CD14-positive monocyte (primary cell): ENCODE results near the gene IPO11. TPM values are rescaled to one million over a fixed set of nuclear protein-coding genes. Genes with fewer than 3 reads are reported as not detected.

Source experiments
- DNase-seq, 3 donors: peaks; one replicate each; pipeline ENCODE4 v3.0.0-alpha.2; 2011 to 2022
- H2AFZ ChIP-seq: 2 replicates; pipeline ENCODE4 v1.6.0; 2012; ENCODE audit warnings: mild to moderate bottlenecking, low read depth, low read length, inconsistent platforms; ENCODE audit not compliant: insufficient read depth, poor library complexity, severe bottlenecking
- H3K27ac ChIP-seq, 2 donors: 1 replicate in 1 of 2; 2 replicates in 1 of 2; pipeline ENCODE4 v1.5.1; 2012 to 2013; ENCODE audit warnings: low read length in 2 of 2, control low read depth in 1 of 2, inconsistent platforms in 1 of 2, low read depth in 1 of 2, mild to moderate bottlenecking in 1 of 2
- H3K27me3 ChIP-seq, 2 donors: one replicate each; pipeline versions ENCODE4 v1.6.0 to v1.6.1; 2011 to 2013; ENCODE audit warnings: low read length in 2 of 2; ENCODE audit not compliant: control insufficient read depth in 2 of 2, insufficient read depth in 2 of 2
- H3K36me3 ChIP-seq, 2 donors: replicated peaks in 1 of 2; 1 replicate in 1 of 2; 2 replicates in 1 of 2; pipeline versions ENCODE4 v1.5.1 to v1.6.1; 2012 to 2013; ENCODE audit warnings: low read length in 2 of 2, control low read depth in 1 of 2, inconsistent platforms in 1 of 2, mild to moderate bottlenecking in 1 of 2; ENCODE audit not compliant: insufficient read depth in 2 of 2, control insufficient read depth in 1 of 2
- H3K4me1 ChIP-seq, 2 donors: 1 replicate in 1 of 2; 2 replicates in 1 of 2; pipeline versions ENCODE4 v1.5.1 to v1.6.1; 2012 to 2013; ENCODE audit warnings: low read length in 2 of 2, control low read depth in 1 of 2, inconsistent platforms in 1 of 2, mild to moderate bottlenecking in 1 of 2, moderate library complexity in 1 of 2; ENCODE audit not compliant: insufficient read depth in 2 of 2, control insufficient read depth in 1 of 2
- H3K4me2 ChIP-seq: replicated peaks from 2 replicates; pipeline ENCODE3; 2012; ENCODE audit warnings: low read length, moderate library complexity, mild to moderate bottlenecking; ENCODE audit not compliant: poor library complexity, severe bottlenecking; ENCODE audit errors: extremely low read depth
- H3K4me3 ChIP-seq, 3 experiments: fragments of 200-600 bp in 1 of 3; sonication (generic) in 1 of 3; replicated peaks in 1 of 3; 1 replicate in 2 of 3; 2 replicates in 1 of 3; pipeline ENCODE4 v1.5.1; 2011 to 2013; ENCODE audit warnings: low read length in 3 of 3, mild to moderate bottlenecking in 3 of 3, control low read depth in 2 of 3, low read depth in 2 of 3, inconsistent platforms in 1 of 3, moderate library complexity in 1 of 3
- H3K79me2 ChIP-seq: 2 replicates; pipeline ENCODE4 v1.6.0; 2012; ENCODE audit warnings: mild to moderate bottlenecking, control low read depth, inconsistent platforms, low read length, moderate library complexity; ENCODE audit not compliant: insufficient read depth
- H3K9ac ChIP-seq: 2 replicates; pipeline ENCODE4 v1.6.0; 2017; ENCODE audit warnings: low read length, mild to moderate bottlenecking; ENCODE audit not compliant: insufficient read depth, poor library complexity, severe bottlenecking
- H3K9me3 ChIP-seq, 2 donors: replicated peaks in 1 of 2; 1 replicate in 1 of 2; 2 replicates in 1 of 2; pipeline versions ENCODE4 v1.5.1 to v1.6.1; 2012 to 2013; ENCODE audit warnings: low read length in 2 of 2, control low read depth in 1 of 2; ENCODE audit not compliant: control insufficient read depth in 1 of 2, insufficient read depth in 1 of 2
- H4K20me1 ChIP-seq: 2 replicates; pipeline ENCODE4 v1.6.0; 2012; ENCODE audit warnings: mild to moderate bottlenecking, low read length, control low read depth, moderate library complexity; ENCODE audit not compliant: insufficient read depth
- H3K27ac Mint-ChIP-seq, 7 donors: one replicate each; pipeline ENCODE4 v1.8.0; 2020; ENCODE audit warnings: mild to moderate bottlenecking in 7 of 7, mixed read lengths in 7 of 7, moderate library complexity in 6 of 7, inconsistent platforms in 2 of 7
- H3K27me3 Mint-ChIP-seq, 3 donors: one replicate each; pipeline ENCODE4 v1.8.0; 2021 to 2022; ENCODE audit warnings: low read depth in 3 of 3, mild to moderate bottlenecking in 3 of 3, mixed read lengths in 3 of 3, moderate library complexity in 3 of 3, inconsistent platforms in 1 of 3
- H3K36me3 Mint-ChIP-seq, 2 donors: one replicate each; pipeline ENCODE4 v1.8.0; 2020; ENCODE audit warnings: mixed read lengths in 2 of 2, inconsistent platforms in 1 of 2, mild to moderate bottlenecking in 1 of 2
- H3K4me1 Mint-ChIP-seq: one replicate; pipeline ENCODE4 v1.8.0; 2020; ENCODE audit warnings: mild to moderate bottlenecking, mixed read lengths
- H3K4me3 Mint-ChIP-seq, 2 donors: one replicate each; pipeline ENCODE4 v1.8.0; 2020; ENCODE audit warnings: mild to moderate bottlenecking in 2 of 2, mixed read lengths in 2 of 2, moderate library complexity in 1 of 2
- H3K9me3 Mint-ChIP-seq, 7 donors: one replicate each; pipeline ENCODE4 v1.8.0; 2020 to 2022; ENCODE audit warnings: mixed read lengths in 7 of 7, mild to moderate bottlenecking in 6 of 7, moderate library complexity in 6 of 7, inconsistent platforms in 2 of 7
- WGBS: methylation state at CpG from one replicate; pipeline ENCODE4 v1.1.5; 2013; ENCODE audit warnings: missing lambda C conversion rate; ENCODE audit not compliant: insufficient coverage; 5-methylcytosine and 5-hydroxymethylcytosine counted together
- intact Hi-C, 2 donors: fragments of 100-400 bp; cut with micrococcal nuclease; formaldehyde crosslinking; loops; one replicate each; pipeline versions ENCODE4 v1.15.0 to v1.15.1; 2023
- polyA plus RNA-seq, 3 donors: library from polyadenylated mRNA; depleted of rRNA in 1 of 3; unstranded in 2 of 3; stranded (reverse) in 1 of 3; fragments of 300-500 nt in 2 of 3; fragments of >200 nt in 1 of 3; fragmentation: Illumina TruSeq in 2 of 3; gene quantifications; 1 replicate in 2 of 3; 2 replicates in 1 of 3; pipeline ENCODE4 v1.2.3, GENCODE V29; 2012 to 2021
- TF ChIP-seq, protein P1 (sequence below): fragments of 200-600 bp; IDR thresholded peaks from one replicate; pipeline ENCODE4 v1.8.0; 2022; ENCODE audit warnings: antibody characterized with exemption, mild to moderate bottlenecking

The IPO11 gene
- polyA plus RNA-seq, 3 donors = 4.4 to 5.5 (median 5.3) TPM

DNA sequence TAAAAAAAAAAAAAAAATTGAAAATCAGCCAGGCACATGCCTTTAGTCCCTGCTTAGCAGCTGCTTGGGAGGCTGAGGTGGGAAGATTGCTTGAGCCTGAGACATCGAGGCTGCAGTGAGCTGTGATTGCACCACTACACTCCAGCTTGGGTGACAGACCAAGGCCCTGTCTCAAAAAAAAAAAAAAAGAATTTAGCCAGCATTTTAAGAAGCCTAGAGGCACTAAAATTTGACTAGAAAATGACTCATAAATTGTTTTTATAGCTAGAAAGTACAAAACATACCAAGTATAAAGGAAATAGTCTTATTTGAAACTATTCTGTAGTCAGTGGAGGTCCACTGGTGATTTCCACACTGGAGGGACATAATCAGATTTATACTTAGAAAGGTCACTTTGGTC lies 183.5 kb downstream of the IPO11 start:
- H3K9ac ChIP-seq = no peak overlapping the region
- H3K4me2 ChIP-seq = no peak overlapping the region
- no peaks in the 10 kb centered on the region for H3K27me3 ChIP-seq
- intact Hi-C loops = no loop called here
- Mint-ChIP-seq H3K27me3 (peaks cover 0 to 1% (median 0%) of the 10 kb centered on the region in 3 donors), H3K27ac (no peak overlapping the region), H3K36me3 (peaks cover 26 to 33% of the 10 kb centered on the region in 2 donors), H3K9me3 (peaks cover 14 to 21% (median 20%) of the 10 kb centered on the region in 7 donors), H3K4me1 (peaks cover 4% of the 10 kb centered on the region), H3K4me3 (no peak overlapping the region)
- peaks cover 6 to 30% of the 10 kb centered on the region in 2 donors for H3K36me3 ChIP-seq
- TF ChIP-seq, protein P1, sequence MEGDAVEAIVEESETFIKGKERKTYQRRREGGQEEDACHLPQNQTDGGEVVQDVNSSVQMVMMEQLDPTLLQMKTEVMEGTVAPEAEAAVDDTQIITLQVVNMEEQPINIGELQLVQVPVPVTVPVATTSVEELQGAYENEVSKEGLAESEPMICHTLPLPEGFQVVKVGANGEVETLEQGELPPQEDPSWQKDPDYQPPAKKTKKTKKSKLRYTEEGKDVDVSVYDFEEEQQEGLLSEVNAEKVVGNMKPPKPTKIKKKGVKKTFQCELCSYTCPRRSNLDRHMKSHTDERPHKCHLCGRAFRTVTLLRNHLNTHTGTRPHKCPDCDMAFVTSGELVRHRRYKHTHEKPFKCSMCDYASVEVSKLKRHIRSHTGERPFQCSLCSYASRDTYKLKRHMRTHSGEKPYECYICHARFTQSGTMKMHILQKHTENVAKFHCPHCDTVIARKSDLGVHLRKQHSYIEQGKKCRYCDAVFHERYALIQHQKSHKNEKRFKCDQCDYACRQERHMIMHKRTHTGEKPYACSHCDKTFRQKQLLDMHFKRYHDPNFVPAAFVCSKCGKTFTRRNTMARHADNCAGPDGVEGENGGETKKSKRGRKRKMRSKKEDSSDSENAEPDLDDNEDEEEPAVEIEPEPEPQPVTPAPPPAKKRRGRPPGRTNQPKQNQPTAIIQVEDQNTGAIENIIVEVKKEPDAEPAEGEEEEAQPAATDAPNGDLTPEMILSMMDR = no peak
- H3K79me2 ChIP-seq = no peaks in the 10 kb centered on the region
- H3K9me3 ChIP-seq = peaks cover 10 to 17% of the 10 kb centered on the region in 2 donors
- H4K20me1 ChIP-seq = no peaks in the 10 kb centered on the region
- no peak overlapping the region for H2AFZ ChIP-seq
- H3K27ac ChIP-seq = no peak overlapping the region
- no CpG with 5 or more reads among the region's 1 CpG for WGBS
- no peak for DNase-seq
- H3K4me1 ChIP-seq = no peaks in the 10 kb centered on the region
- H3K4me3 ChIP-seq = no peak overlapping the region

DNA sequence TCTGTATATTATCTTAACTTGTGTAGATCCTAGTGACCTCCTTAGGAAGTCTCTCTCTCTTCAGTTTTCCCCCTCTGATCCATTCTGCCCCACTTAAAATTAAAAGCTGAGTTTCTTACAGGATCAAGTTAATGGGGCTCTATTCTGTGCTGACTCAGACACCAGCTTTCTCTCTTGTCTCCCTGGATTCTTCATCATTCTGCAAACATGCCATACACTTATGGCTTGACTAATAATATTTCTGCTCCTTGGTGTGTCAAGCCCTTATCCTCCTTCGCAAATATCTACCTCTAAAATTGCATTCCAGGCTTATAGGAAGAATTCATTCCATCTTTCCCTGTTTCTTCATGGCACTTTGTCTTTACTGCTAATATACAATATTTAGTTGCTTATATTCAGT lies 184.1 kb downstream of the IPO11 start:
- no peak overlapping the region for H3K27ac ChIP-seq
- peaks cover 4% of the 10 kb centered on the region for H3K4me1 Mint-ChIP-seq

More for the DNA sequence above, 184.1 kb downstream of the IPO11 start:
- peaks cover 0 to 1% (median 0%) of the 10 kb centered on the region in 3 donors for H3K27me3 Mint-ChIP-seq
- H3K9ac ChIP-seq = no peak overlapping the region
- peaks cover 9 to 13% of the 10 kb centered on the region in 2 donors for H3K9me3 ChIP-seq
- no peak overlapping the region for H3K4me3 ChIP-seq
- H3K4me3 Mint-ChIP-seq = no peak overlapping the region
- WGBS = no CpG with 5 or more reads among the region's 1 CpG
- H3K4me2 ChIP-seq = no peak overlapping the region
- no peaks in the 10 kb centered on the region for H3K4me1 ChIP-seq
- no peak overlapping the region for H3K27ac Mint-ChIP-seq
- H3K36me3 ChIP-seq = peaks cover 3 to 26% of the 10 kb centered on the region in 2 donors
- no peak overlapping the region for H2AFZ ChIP-seq
- DNase-seq = no peak
- intact Hi-C loops = no loop called here
- no peaks in the 10 kb centered on the region for H4K20me1 ChIP-seq
- TF ChIP-seq, protein P1 = no peak
- H3K36me3 Mint-ChIP-seq = peaks cover 22 to 28% of the 10 kb centered on the region in 2 donors
- no peaks in the 10 kb centered on the region for H3K27me3 ChIP-seq
- peaks cover 13 to 17% (median 17%) of the 10 kb centered on the region in 7 donors for H3K9me3 Mint-ChIP-seq
- no peaks in the 10 kb centered on the region for H3K79me2 ChIP-seq
